SK-N-SH (cell line): Measurements from ENCODE around the gene E2F4. TPM values are rescaled to one million over a fixed set of nuclear protein-coding genes. Genes with fewer than 3 reads are reported as not detected.

ENCODE experiments used
- CTCF ChIA-PET: fragments of 300-600, 350-600 bp; formaldehyde crosslinking; extraction: SDS; loops from one replicate; lab custom pipeline; 2021; lab: Yijun Ruan, JAX
- POLR2A ChIA-PET: fragments of 350-600 bp; sonication (Branson Sonifier 250); formaldehyde crosslinking; extraction: SDS; loops from one replicate; lab custom pipeline; 2020; ENCODE audit warnings: antibody characterized with exemption, inconsistent platforms; lab: Yijun Ruan, JAX
- DNase-seq: peaks from one replicate; pipeline ENCODE4 v3.0.0; 2012
- H2AFZ ChIP-seq: fragments of 200-600 bp; sonication (generic); 2 replicates; pipeline ENCODE4 v1.8.1; 2016; ENCODE audit warnings: antibody characterized with exemption, mild to moderate bottlenecking, low read depth
- H3F3A ChIP-seq: fragments of 200-600 bp; sonication (generic); replicated peaks from 2 replicates; pipeline ENCODE3; 2016; ENCODE audit warnings: antibody characterized with exemption, mild to moderate bottlenecking; ENCODE audit not compliant: insufficient read depth
- H3K27ac ChIP-seq, 2 experiments: fragments of 200-500 bp in 1 of 2; fragments of 200-600 bp in 1 of 2; sonication (Bioruptor generic) in 1 of 2; sonication (generic), shearing (Covaris generic) in 1 of 2; 2 replicates each; pipeline versions ENCODE4 v1.5.1 to v1.6.1; 2014 to 2016; ENCODE audit warnings: low read depth in 2 of 2, inconsistent platforms in 1 of 2, low read length in 1 of 2, mild to moderate bottlenecking in 1 of 2, mixed read lengths in 1 of 2
- H3K27me3 ChIP-seq: fragments of 200-600 bp; sonication (generic), shearing (Covaris generic); 2 replicates; pipeline ENCODE4 v1.6.1; 2016; ENCODE audit warnings: mixed run types; ENCODE audit not compliant: insufficient read depth
- H3K36me3 ChIP-seq, 2 experiments: fragments of 200-500 bp in 1 of 2; fragments of 200-600 bp in 1 of 2; sonication (Bioruptor generic) in 1 of 2; sonication (generic) in 1 of 2; replicated peaks in 1 of 2; 2 replicates each; pipeline versions ENCODE3 to v1.5.1; 2014 to 2016; ENCODE audit warnings: low read length in 1 of 2, mild to moderate bottlenecking in 1 of 2; ENCODE audit not compliant: insufficient read depth in 2 of 2, control insufficient read depth in 1 of 2
- H3K4me1 ChIP-seq, 2 experiments: fragments of 200-500 bp in 1 of 2; fragments of 200-600 bp in 1 of 2; sonication (Bioruptor generic) in 1 of 2; sonication (generic), shearing (Covaris generic) in 1 of 2; 2 replicates each; pipeline versions ENCODE4 v1.5.1 to v1.6.1; 2014 to 2016; ENCODE audit warnings: low read depth in 1 of 2, low read length in 1 of 2, mixed run types in 1 of 2; ENCODE audit not compliant: insufficient read depth in 2 of 2, control insufficient read depth in 1 of 2
- H3K4me2 ChIP-seq: fragments of 200-600 bp; sonication (generic), shearing (Covaris generic); 2 replicates; pipeline ENCODE4 v1.6.1; 2017; ENCODE audit warnings: mixed run types
- H3K4me3 ChIP-seq, 2 experiments: fragments of 200-500 bp in 1 of 2; fragments of 200-600 bp in 1 of 2; sonication (Bioruptor generic) in 1 of 2; sonication (generic), shearing (Covaris generic) in 1 of 2; 2 replicates each; pipeline versions ENCODE4 v1.5.1 to v1.8.1; 2014 to 2016; ENCODE audit warnings: low read depth in 2 of 2, inconsistent platforms in 1 of 2, low read length in 1 of 2, mild to moderate bottlenecking in 1 of 2, mixed read lengths in 1 of 2, moderate library complexity in 1 of 2
- H3K79me2 ChIP-seq: fragments of 200-600 bp; sonication (generic); 2 replicates; pipeline ENCODE4 v1.8.1; 2017; ENCODE audit warnings: mild to moderate bottlenecking; ENCODE audit not compliant: insufficient read depth
- H3K9ac ChIP-seq: fragments of 200-600 bp; sonication (generic); 2 replicates; pipeline ENCODE4 v1.6.1; 2017; ENCODE audit warnings: mixed run types
- H3K9me2 ChIP-seq: fragments of 200-600 bp; sonication (generic); 2 replicates; pipeline ENCODE4 v1.6.1; 2017; ENCODE audit warnings: mixed run types
- H3K9me3 ChIP-seq: fragments of 200-600 bp; sonication (generic); 2 replicates; pipeline ENCODE4 v1.6.1; 2017; ENCODE audit warnings: mixed run types, mild to moderate bottlenecking, moderate library complexity
- H4K20me1 ChIP-seq: fragments of 200-600 bp; sonication (generic); 2 replicates; pipeline ENCODE4 v1.6.1; 2017; ENCODE audit warnings: mild to moderate bottlenecking, mixed run types; ENCODE audit not compliant: insufficient read depth
- ELF1 ChIP-seq: IDR thresholded peaks from 2 replicates; pipeline ENCODE4 v1.4.0; 2012
- EZH2phosphoT487 ChIP-seq: fragments of 200-600 bp; sonication (generic); IDR thresholded peaks from 2 replicates; pipeline ENCODE4 v1.6.1; 2017; ENCODE audit warnings: low read depth, mixed run types, mild to moderate bottlenecking, antibody characterized with exemption, moderate library complexity, borderline replicate concordance
- FOSL2 ChIP-seq: IDR thresholded peaks from 2 replicates; pipeline ENCODE4 v1.4.0; 2012; ENCODE audit warnings: low read depth, mild to moderate bottlenecking, moderate library complexity, borderline replicate concordance
- FOXJ3 ChIP-seq: sonication (generic); formaldehyde crosslinking; IDR thresholded peaks from 2 replicates; pipeline ENCODE4 v1.5.1; 2020; ENCODE audit warnings: mild to moderate bottlenecking, missing genetic modification reagents
- FOXM1 ChIP-seq: IDR thresholded peaks from 2 replicates; pipeline ENCODE4 v1.4.0; 2012; ENCODE audit warnings: low read depth, mild to moderate bottlenecking
- GABPA ChIP-seq: IDR thresholded peaks from 2 replicates; pipeline ENCODE4 v1.4.0; 2012; ENCODE audit warnings: low read depth, mild to moderate bottlenecking
- GATA2 ChIP-seq: sonication (generic); formaldehyde crosslinking; IDR thresholded peaks from 2 replicates; pipeline ENCODE4 v1.5.0; 2020; ENCODE audit warnings: mild to moderate bottlenecking, missing genetic modification reagents
- MEF2A ChIP-seq: IDR thresholded peaks from 2 replicates; pipeline ENCODE4 v1.4.0; 2012; ENCODE audit warnings: low read depth, borderline replicate concordance
- MXI1 ChIP-seq: IDR thresholded peaks from 2 replicates; pipeline ENCODE4 v1.6.1; 2012; ENCODE audit warnings: mild to moderate bottlenecking, low read depth, low read length, improper control_type of control experiment
- NFIC ChIP-seq: IDR thresholded peaks from 2 replicates; pipeline ENCODE4 v1.4.0; 2012; ENCODE audit warnings: borderline replicate concordance
- RAD21 ChIP-seq: IDR thresholded peaks from 2 replicates; pipeline ENCODE4 v1.6.1; 2012; ENCODE audit warnings: mild to moderate bottlenecking, low read length
- RCOR1 ChIP-seq: fragments of 150-350 bp; IDR thresholded peaks from 2 replicates; pipeline ENCODE4 v1.6.1; 2017; ENCODE audit warnings: antibody characterized with exemption, low read length
- SMC3 ChIP-seq: IDR thresholded peaks from 2 replicates; pipeline ENCODE4 v1.6.1; 2012; ENCODE audit warnings: low read depth, low read length, improper control_type of control experiment
- TAF1 ChIP-seq: IDR thresholded peaks from 2 replicates; pipeline ENCODE4 v1.6.1; 2012; ENCODE audit warnings: low read depth, mild to moderate bottlenecking, low read length, moderate library complexity, borderline replicate concordance
- TCF12 ChIP-seq: IDR thresholded peaks from 2 replicates; pipeline ENCODE4 v1.4.0; 2012
- TEAD4 ChIP-seq: IDR thresholded peaks from 2 replicates; pipeline ENCODE4 v1.4.0; 2012; ENCODE audit warnings: mild to moderate bottlenecking, borderline replicate concordance; ENCODE audit not compliant: insufficient read depth
- WGBS: methylation state at CpG from one replicate; pipeline ENCODE4 v1.1.6; 2017; ENCODE audit warnings: low lambda C conversion rate; 5-methylcytosine and 5-hydroxymethylcytosine counted together
- polyA plus RNA-seq, 3 experiments: library from polyadenylated mRNA; depleted of rRNA; stranded (reverse); fragments of >200 nt; gene quantifications; 2 replicates each; pipeline ENCODE4 v1.2.3, GENCODE V29; 2012
- TF ChIP-seq, protein P1 (sequence below): IDR thresholded peaks from 2 replicates; pipeline ENCODE4 v1.4.0; 2012; ENCODE audit warnings: low read depth
- TF ChIP-seq, protein P2 (sequence below): fragments of 150-350 bp; IDR thresholded peaks from 2 replicates; pipeline ENCODE4 v1.6.1; 2016; ENCODE audit warnings: mild to moderate bottlenecking, low read depth, low read length
- TF ChIP-seq, protein P3 (sequence below): fragments of 200-600 bp; sonication (generic); IDR thresholded peaks from 2 replicates; pipeline ENCODE4 v1.6.1; 2017; ENCODE audit warnings: antibody characterized with exemption, mild to moderate bottlenecking, moderate library complexity

Gene E2F4
- polyA plus RNA-seq, 1 of the 3 experiments (the other 2 are of a cell fraction) = 168 TPM

GRCh38 chr16:67181346-67181745 is 10.6 kb upstream of the E2F4 start (continued):
- TF ChIP-seq ELF1 = no peak
- TF ChIP-seq, protein P1, sequence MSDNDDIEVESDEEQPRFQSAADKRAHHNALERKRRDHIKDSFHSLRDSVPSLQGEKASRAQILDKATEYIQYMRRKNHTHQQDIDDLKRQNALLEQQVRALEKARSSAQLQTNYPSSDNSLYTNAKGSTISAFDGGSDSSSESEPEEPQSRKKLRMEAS = no peak
- TF ChIP-seq, protein P2, sequence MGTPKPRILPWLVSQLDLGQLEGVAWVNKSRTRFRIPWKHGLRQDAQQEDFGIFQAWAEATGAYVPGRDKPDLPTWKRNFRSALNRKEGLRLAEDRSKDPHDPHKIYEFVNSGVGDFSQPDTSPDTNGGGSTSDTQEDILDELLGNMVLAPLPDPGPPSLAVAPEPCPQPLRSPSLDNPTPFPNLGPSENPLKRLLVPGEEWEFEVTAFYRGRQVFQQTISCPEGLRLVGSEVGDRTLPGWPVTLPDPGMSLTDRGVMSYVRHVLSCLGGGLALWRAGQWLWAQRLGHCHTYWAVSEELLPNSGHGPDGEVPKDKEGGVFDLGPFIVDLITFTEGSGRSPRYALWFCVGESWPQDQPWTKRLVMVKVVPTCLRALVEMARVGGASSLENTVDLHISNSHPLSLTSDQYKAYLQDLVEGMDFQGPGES = no peak

DNA sequence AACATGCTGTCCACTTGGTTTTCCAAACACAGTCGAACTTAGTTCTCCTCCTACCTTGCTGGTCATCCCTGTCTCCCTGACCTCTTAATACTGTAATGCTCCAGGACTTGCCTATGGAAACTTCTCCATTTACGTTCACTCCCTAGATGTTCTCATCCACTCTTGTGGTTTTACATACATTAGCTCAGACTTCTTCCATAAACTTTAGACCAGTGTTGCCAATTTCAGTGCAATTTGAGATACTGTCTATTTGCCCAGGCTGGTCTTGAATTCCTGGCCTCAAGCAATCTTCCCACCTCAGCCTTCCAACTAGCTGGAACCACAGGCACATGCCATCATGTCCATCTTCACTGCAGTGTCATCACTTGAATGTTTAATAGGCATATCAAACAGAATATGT is 9.7 kb upstream of the E2F4 start:
- Histone ChIP-seq H3K4me3 (peak overlapping the region in 1 of 2 experiments; percentile 82; a peak in 3 of 4 replicates), H3K4me1 (peaks cover 22 to 44% of the 10 kb centered on the region in 2 experiments), H3K9ac (peak overlapping the region; percentile 96; the same call in 1 of the 2 replicates), H3K27me3 (no peaks in the 10 kb centered on the region), H3F3A (peaks cover 42% of the 10 kb centered on the region), H4K20me1 (peaks cover 6% of the 10 kb centered on the region), H3K4me2 (peak overlapping the region; percentile 92), H2AFZ (no peak overlapping the region), H3K36me3 (no peaks in the 10 kb centered on the region), H3K79me2 (peaks cover 22% of the 10 kb centered on the region), H3K27ac (peak overlapping the region in 1 of 2 experiments; percentile 51; a peak in 1 of 4 replicates), H3K9me3 (no peaks in the 10 kb centered on the region), H3K9me2 (no peaks in the 10 kb centered on the region)
- WGBS = 87% methylated on average over 2 of the region's 2 CpGs
- ChIA-PET POLR2A (interaction anchor here (1.6 kb wide), 1 partner anchor 8 kb away, joined by 5 read pairs; no protein-coding TSS in a partner anchor), CTCF (interaction anchor here (1.4 to 4.2 kb wide), 5 partner anchors 8 to 165 kb away, joined by 3 to 27 read pairs (median 7); partner anchors contain the start of genes B3GNT9 and NOL3)
- TF ChIP-seq RAD21 = no peak
- TF ChIP-seq EZH2phosphoT487 = no peak
- TF ChIP-seq, protein P3, sequence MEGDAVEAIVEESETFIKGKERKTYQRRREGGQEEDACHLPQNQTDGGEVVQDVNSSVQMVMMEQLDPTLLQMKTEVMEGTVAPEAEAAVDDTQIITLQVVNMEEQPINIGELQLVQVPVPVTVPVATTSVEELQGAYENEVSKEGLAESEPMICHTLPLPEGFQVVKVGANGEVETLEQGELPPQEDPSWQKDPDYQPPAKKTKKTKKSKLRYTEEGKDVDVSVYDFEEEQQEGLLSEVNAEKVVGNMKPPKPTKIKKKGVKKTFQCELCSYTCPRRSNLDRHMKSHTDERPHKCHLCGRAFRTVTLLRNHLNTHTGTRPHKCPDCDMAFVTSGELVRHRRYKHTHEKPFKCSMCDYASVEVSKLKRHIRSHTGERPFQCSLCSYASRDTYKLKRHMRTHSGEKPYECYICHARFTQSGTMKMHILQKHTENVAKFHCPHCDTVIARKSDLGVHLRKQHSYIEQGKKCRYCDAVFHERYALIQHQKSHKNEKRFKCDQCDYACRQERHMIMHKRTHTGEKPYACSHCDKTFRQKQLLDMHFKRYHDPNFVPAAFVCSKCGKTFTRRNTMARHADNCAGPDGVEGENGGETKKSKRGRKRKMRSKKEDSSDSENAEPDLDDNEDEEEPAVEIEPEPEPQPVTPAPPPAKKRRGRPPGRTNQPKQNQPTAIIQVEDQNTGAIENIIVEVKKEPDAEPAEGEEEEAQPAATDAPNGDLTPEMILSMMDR = no peak
- TF ChIP-seq GATA2 (CRISPR knock-in tag) = no peak
- no peak for TF ChIP-seq MEF2A
- no peak for TF ChIP-seq SMC3
- TF ChIP-seq MXI1 = no peak
- no peak for TF ChIP-seq FOXM1
- no peak for TF ChIP-seq FOSL2
- TF ChIP-seq TAF1 = no peak
- no peak for TF ChIP-seq GABPA
- no peak for TF ChIP-seq NFIC
- TF ChIP-seq TCF12 = no peak
- TF ChIP-seq TEAD4 = no peak
- no peak for TF ChIP-seq RCOR1
- TF ChIP-seq FOXJ3 (CRISPR knock-in tag) = no peak
- no peak for DNase-seq
